EH (cell line): Measurements from ENCODE around the gene POU4F2.

ENCODE experiments used
- DNase-seq: peaks from one replicate; pipeline ENCODE4 v3.0.0-alpha.2; 2015; ENCODE audit warnings: low read depth

Gene POU4F2, protein sequence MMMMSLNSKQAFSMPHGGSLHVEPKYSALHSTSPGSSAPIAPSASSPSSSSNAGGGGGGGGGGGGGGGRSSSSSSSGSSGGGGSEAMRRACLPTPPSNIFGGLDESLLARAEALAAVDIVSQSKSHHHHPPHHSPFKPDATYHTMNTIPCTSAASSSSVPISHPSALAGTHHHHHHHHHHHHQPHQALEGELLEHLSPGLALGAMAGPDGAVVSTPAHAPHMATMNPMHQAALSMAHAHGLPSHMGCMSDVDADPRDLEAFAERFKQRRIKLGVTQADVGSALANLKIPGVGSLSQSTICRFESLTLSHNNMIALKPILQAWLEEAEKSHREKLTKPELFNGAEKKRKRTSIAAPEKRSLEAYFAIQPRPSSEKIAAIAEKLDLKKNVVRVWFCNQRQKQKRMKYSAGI

DNA sequence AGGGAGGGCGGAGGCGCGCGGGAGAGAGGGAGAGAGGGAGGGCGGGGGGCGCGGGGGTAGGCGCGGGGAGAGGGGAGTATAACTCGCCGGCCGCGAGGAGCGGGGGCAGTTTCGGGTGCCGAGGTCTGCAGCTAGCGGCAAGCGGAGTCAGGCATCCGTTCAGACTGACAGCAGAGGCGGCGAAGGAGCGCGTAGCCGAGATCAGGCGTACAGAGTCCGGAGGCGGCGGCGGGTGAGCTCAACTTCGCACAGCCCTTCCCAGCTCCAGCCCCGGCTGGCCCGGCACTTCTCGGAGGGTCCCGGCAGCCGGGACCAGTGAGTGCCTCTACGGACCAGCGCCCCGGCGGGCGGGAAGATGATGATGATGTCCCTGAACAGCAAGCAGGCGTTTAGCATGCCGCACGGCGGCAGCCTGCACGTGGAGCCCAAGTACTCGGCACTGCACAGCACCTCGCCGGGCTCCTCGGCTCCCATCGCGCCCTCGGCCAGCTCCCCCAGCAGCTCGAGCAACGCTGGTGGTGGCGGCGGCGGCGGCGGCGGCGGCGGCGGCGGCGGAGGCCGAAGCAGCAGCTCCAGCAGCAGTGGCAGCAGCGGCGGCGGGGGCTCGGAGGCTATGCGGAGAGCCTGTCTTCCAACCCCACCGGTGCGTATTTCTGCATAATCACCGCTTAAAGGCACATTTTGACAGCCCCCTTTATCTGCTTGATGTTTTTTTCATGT is at the start of gene POU4F2:
TSS of gene POU4F2 (plus strand) at position 108 of the 720 bp plus-strand sequence. CDS start at position 356, 248 bp downstream.
- peak; percentile 19 for DNase-seq

DNA sequence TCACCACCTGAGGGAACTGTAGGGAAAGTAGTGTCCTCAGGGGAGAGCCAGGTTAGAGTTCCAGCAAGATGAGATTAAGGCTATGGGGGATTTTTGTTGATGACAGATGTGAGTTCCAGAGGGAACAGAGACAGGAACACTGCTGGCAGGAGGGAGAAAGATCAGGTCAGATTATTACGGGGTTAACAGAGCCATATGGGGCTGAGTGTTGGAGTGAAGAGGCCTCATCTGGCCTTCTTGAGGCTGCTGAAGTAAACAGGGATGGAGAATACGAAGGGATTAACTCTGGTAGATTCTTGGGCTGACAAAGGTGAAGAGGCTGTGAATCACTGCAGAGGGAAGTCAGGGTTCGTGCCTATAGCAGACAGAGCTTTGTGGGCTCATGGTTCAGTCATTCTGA is 47.9 kb upstream of the POU4F2 start:
- no peak for DNase-seq

DNA sequence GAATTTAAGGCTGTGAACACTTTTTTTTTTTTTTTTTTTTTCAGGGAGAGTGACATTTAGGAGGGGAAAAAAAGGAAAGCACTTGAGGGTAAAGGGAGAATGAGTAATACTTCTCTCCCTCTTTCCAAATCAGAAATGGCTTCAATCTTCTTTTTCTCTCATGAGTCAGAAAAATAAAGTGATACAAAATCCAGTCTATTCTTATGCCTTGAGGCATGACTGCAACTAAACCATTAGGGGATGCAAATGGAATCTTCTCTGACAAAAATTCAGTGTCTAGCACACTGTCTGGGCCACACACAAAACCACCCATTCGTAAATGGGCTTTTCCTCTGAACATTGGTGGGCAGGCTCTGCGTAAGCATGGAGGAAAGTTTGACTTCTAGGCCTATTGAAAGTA is 46.7 kb upstream of the POU4F2 start:
- DNase-seq = peak; percentile 57

DNA sequence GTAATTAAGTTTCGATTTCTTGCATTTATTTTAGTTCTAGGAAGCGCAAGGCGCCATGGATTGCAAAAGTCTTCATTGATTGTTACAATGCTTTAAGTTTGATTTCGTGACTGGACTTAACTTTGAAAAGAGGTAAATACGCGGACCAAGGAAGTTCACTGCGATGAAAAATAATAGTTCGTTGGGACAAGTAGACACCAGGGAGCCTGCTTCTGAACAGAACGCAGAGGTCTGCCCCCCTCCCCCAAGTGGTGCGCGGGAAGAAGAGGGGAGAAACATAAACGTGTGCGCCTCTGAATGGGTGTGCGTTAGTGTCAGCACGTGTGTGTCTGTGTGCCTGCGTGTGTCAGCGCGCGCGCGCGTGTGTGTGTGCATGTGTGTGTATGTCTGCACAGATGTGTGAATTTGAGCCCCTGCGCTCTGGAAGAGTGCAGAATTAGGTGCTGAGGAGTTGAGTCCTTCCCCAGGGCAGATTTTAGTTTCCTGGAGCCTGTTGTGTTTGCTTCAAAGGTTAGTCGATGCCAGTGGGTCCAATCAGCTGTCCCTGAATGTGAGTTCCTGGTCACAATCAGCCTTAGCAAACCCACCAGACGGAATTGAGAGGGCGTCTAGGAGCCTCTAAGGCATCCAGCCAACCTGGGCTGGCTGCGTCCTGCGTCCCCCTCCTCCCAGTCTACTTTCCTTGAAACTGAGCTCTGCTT is 5.8 kb upstream of the POU4F2 start:
- no peak for DNase-seq

DNA sequence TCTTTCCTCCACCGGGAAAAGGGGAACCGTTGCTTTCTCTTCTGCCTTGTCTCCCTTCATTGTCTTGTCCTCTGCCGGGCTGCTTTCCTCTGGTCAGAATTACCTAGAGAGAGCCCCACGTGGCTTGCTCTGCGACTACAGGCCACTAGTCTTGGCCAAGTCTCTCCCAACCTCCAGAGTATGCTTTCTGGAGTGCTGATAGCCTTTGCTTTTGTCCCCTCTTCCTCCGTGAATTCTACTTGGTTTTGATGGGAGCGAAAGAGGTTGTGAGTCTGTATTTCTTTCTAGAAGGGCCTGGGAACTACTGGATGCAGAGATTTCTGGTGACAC is 5.3 kb upstream of the POU4F2 start:
- no peak for DNase-seq

DNA sequence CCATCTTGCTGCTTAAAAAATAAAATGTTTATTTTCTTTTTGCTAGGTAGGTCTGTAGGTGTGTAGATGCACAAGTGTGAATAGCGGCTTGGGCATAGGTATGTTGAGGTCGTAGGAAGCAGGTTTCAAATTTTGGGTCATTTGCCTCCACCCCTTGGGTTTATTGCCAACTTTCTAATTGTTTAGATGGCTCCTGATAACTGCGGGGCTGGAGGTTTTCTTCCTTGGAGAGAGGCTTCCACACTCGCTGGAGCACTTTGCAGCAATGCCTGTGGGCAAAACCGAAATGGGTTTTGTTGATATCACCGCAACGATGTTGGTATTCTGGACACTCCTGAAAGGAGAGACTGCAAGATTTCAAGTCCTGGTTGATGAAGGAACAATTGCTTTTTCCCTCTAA is 3.9 kb upstream of the POU4F2 start:
- no peak for DNase-seq

DNA sequence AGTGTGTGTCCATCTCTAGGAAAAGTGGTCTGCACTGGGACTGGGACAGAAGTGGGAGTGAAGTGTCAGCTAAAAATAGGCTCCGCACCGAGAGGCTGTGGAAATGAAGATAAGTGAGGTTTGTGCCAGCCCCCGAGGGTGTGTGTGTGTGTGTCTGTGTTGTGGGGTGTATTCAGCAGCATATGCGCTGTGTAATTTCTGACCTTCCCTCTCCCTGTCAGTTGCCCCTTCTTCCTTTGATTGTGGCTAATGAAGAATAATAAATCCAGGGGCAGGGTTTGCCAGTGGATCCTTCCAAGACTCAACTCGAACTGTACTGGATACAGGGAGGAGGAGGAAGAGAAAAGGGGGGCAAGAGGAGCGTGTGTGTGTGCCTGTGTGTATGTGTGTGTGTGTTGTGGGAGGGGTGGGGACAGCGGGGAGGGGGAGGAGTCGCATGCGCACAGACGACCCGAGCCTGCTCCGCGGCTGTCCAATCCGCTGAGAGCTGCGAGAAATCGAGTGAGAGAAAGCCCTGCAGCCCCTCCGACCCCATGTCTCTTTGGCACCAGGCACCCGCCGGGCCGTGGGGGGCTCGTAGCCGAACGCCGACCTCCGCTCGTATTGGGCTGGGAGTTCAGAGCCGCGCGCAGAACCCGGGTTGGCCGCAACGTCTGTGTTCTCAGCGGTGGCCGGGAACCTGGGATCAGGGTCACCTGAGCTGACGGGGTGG is 916 bp upstream of the POU4F2 start:
- no peak for DNase-seq

DNA sequence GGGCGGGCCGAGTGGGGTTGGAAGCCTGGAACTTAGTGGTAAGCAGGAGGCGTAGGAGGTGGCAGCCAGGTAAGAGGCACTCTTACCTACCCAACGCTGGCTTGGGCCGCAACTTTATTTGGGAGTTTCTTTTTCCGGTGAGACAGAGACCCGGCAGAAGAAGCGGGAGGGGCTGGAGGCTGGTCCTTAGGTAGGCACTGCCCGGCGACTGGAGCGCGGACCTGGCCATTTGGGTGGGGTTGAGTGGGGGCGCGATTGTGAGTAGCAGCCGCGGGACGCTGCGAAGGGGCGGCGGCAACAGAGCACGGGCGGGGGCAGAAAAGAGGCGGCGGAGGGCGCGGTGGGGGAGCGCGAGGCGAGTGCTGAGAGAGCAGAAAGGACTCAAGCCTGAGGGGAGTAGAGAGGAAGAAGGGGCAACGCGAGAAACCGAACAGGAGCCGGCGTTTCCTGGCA is 334 bp upstream of the POU4F2 start:
- no peak for DNase-seq

DNA sequence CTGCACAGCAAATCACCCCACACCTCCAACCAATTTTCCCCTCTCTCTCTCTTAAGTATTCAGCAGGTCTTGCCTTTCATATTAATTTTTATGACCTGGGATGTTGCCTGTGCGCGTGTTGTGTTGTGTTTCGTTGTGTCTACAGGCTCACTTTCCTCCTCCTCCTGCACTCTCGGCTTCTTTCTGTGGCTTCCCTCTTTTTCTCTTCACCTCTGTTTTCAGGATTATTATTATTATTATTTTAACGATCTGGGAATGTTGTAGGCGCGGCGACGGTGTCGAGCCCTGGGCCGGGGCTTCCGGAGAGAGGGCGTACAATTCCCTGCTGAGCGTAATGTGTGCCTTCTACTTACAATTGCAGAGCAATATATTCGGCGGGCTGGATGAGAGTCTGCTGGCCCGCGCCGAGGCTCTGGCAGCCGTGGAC is 826 bp downstream of the POU4F2 start:
- DNase-seq = no peak

DNA sequence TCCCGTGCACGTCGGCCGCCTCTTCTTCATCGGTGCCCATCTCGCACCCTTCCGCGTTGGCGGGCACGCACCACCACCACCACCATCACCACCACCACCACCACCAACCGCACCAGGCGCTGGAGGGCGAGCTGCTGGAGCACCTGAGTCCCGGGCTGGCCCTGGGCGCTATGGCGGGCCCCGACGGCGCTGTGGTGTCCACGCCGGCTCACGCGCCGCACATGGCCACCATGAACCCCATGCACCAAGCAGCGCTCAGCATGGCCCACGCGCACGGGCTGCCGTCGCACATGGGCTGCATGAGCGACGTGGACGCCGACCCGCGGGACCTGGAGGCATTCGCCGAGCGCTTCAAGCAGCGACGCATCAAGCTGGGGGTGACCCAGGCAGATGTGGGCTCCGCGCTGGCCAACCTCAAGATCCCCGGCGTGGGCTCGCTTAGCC is 1.4 kb downstream of the POU4F2 start:
- DNase-seq = no peak

DNA sequence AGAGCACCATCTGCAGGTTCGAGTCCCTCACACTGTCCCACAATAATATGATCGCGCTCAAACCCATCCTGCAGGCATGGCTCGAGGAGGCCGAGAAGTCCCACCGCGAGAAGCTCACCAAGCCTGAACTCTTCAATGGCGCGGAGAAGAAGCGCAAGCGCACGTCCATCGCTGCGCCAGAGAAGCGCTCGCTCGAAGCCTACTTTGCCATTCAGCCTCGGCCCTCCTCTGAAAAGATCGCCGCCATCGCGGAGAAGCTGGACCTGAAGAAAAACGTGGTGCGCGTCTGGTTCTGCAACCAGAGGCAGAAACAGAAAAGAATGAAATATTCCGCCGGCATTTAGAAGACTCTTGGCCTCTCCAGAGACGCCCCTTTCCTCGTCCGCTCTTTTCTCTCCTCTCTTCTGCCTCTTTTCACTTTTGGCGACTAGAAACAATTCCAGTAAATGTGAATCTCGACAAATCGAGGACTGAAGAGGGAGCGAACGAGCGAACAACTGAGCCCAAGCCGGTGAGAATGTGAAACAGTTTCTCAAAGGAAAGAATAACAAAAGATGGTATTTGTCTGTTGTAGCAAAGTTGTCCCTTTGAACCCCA is 1.9 kb downstream of the POU4F2 start:
- DNase-seq = no peak

DNA sequence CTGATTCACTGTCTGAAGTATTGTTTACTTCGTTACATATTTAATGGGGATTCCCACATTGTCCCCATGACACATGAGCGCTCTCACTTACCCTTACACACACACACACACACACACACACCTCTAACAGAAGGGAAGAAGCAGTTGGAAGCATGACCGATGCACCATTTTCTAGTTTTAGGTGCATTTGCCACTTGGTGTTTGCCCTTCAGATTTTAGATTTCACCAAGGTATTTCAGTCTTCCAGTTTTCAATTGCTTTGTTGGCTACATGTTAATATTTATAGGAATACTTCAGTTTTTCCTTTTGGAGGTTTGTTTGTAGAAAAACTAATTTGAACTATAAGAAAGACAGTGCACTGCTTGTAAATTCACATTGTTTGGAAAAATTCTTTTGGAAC is 3.1 kb downstream of the POU4F2 start:
- DNase-seq = no peak

DNA sequence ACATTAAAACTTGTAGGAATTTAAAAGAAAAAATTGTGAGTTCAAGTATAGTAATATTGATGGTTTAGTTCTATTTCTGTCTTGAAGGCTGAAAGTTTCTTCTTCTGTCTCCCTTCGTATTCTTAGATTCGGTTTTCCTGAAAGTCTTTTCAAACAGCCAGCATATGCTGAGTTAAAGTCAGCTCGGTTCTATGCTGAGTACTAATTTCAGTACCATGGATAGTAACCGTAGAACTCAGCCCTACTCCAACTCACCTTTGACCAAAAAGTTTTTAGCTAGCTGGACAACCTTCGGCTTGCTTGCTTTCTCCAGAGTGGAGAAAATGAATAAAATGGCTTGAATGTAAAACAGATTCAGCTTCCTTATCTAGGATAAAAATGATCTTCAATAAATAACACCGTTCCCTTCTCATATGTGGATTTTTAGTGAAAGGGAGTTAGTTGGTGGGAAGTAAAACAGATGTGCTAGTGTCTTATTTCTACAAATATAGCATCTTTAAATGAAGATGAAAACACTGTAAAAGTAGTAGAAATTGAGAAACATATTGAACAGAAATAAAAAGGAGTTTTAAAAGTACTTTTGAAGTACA is 5.2 kb downstream of the POU4F2 start:
- DNase-seq = peak; percentile 39

DNA sequence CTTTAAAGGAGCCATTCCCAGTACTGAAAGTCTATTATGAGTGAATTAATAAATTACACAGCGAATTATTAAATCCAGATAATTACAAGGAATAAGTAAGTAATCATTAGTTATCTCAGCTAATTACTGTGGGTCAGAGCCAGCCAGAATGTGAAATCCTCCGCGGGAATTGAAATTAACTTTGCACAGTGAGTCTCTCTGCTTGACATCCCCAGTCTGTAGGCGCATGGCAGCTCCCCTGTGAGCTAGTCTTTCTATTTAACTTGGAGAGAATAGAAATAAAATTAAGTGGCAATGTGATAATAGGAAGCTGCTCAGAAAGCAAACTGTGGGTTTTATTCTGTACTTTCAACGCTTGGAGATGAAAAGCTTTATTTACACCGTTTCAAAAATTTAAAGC is 7.2 kb downstream of the POU4F2 start:
- no peak for DNase-seq

DNA sequence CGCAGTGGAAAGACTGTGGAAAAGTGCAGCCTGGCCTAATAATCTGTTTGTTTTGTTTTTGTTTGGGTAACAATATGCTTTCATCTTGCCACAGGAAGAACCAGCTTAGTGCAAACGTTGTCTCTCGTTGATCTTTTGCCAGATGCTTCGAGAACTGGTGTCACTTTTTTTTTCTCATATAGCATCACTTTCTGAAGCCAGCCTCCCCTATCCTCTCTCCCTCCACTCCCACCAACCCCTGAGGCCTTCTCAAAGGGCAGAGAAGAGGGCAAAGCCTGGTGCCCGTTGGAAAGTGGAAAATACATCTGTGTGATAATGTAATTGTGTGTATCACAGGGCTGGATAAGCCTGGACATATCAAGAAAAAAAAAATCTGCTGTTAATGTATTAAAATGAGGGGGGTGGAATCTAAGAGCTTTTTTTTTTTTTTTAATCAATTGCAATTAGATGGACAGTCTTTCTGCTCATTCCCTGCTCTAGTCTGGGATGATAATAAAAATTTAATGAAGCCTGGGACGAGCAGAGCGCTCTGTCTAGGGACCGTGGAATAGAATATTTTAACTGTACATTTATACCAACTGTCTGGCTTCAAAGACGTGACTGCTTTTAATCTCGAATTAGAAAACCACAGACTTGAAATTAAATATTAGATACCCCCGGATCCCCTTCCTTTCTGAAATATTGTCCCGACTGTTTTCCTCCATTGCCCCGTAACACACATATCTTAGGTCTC is 8.1 kb downstream of the POU4F2 start:
- DNase-seq = no peak

DNA sequence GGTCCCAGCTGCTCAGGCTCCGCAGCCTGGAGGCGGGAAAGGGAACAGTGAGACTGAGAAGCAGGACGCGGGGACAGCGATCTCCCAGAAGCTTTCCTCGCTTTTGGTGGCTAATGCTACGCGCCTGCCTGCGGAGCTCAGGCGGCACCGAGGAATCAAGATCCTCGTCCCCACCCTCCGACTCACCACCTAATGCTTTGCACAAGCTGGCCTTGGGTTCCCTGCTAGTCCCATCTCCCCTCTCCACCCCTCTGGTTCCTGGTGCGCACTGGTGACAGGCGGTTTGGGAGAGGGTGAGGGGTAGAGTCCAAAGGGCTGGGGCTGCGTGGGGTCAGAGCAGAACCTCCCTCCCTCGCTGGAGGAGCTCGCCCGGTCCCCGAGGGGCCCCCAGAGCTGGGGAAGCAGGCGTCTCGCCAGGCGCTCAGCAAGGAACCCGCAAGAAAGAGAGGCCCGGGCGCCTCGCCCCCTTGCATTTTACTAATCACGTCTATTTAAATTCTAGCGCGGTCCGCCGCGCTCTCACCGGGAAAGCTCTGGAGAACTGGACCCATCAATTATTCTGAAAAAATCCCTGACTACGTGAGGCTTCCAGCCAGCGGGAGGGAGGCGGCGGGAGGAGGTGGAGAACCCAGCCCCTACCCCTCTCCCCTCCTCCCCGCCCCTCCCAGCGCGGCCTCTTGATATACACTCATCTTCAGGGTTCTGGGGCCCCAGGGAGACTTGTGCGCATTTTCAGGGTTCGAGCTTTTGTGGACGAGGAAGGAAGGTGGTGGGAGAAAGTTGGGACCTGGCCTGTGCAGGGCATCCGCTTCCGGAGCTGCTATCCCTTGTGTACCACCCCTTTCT is 9.1 kb downstream of the POU4F2 start:
- DNase-seq = no peak

DNA sequence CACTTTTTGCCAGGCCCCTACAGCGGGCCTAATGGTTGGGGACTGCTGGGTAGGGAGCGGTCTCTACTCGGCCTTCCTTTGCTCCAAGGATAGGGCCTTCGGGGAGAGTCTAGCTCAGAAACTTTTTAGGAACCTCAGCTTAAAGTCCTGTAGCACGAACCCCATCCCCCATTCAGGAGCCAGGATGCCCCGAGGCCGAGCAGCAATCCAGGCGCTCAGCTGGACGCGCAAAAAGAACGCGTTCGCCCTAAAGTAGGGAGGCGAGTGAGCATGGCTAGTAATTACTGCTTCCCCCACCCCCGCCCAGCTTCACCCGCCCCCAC is 9.7 kb downstream of the POU4F2 start:
- DNase-seq = no peak

DNA sequence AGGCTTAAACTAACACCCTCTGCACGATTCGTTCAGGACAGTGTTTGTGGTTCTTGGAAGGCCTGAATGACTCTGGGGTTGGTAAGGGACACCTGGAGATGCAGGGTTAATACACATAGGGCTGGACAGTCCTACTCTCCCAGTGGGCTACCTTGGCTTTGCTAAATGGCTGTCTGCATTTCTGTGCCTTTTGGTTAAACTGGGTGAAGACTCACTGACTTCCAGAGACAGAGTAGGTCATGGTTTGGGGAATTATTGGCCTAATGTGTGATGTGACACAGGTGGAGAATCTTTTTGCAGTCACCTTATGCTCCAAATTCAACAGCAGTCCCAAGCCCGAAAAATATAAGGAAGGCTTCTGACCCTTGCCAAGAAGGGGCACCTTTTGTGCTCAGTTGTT is 10.5 kb downstream of the POU4F2 start:
- DNase-seq = no peak

DNA sequence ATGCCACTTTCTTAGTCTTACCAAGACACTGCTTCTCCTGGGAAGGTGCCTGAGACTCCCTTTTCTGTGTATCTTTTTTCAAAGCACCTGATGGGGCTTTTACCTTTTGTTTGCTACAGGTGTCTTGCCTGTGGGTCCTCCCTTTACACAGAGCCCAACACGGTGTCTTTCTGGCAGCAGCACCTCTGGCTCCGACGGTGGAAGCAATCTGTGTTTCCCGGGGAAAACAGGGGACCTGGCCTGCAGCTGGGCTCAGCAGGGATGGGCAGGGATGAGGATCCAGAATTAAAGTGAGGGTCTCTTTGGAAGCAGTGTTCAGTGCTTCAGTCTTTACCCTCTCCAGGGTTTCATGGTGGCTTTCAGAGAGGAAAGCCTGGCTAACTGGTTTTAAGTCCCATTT is 11.3 kb downstream of the POU4F2 start:
- no peak for DNase-seq
